ENCODE results near the gene MRAP.
"Not testable (repeated sequence)": the region's sequence is repeated elsewhere in the genome, so short reads cannot be mapped to it uniquely, and the experiment has no call there.

The MRAP gene

GRCh38 chr21:32298658-32299081, at the start of gene MRAP:
TSS of gene MRAP (plus strand) at chr21:32298855. CDS start at chr21:32298972, 117 bp downstream.
- intact Hi-C loops (cut with DNase I), result no loop called here
- peak in 1 of 42 donors; percentile 24 for DNase-seq

- intact Hi-C loops (cut with DNase I), result no loop called here
- no peak for DNase-seq
These were observed 49.0 kb upstream of the MRAP start for GRCh38 chr21:32249511-32250280.

DNA sequence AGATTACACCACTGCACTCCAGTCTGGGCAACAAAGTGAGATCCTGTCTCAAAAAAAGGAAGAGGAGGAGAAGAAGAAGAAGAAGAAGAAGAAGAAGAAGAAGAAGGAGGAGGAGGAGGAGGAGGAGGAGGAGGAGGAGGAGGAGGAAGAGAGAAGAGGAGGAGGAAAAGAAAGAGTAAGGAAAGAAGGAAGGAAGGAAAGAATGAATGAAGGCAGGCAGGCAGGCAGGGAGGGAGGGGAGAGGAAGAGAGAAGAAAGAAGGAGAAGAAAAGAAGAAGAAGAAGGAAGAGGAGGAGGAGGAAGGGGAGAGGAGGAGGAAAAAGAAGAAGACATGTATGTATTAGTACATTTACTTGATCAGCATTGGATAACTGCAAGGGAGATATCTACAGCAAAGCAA, 46.5 kb upstream of the MRAP start:
- intact Hi-C loops (cut with DNase I), result no loop called here

GRCh38 chr21:32253215-32253641, 45.4 kb upstream of the MRAP start:
- intact Hi-C loops (cut with DNase I), result no loop called here
- no peak for DNase-seq

More for the DNA sequence above, 46.5 kb upstream of the MRAP start:
- no peak for DNase-seq

DNA sequence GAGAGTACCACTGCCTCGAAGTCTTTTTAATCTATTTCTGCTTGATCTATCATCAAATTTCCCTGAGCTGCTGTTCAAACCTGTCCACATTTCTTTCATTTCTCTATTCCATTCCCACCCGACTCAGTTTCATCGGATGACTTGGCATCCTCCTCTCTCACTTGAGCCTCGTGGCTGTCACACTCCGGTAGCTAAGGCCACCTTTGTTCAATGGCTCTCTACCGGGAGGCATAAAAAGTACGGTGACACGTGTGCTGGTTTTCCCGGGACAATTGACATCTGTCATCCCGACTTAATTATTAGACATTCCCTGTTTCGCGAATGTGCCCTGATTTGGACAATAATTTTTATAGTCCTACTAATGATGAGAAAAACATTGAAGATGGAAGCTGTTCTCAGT, 42.4 kb upstream of the MRAP start:
- intact Hi-C loops (cut with DNase I), result loop anchor here (5.0 kb wide), 1 partner anchor 474 kb away; no protein-coding TSS in a partner anchor
- DNase-seq, result no peak

- intact Hi-C loops (cut with DNase I), result loop anchor here (5.0 kb wide), 1 partner anchor 475 kb away; no protein-coding TSS in a partner anchor
- DNase-seq, result peak; percentile 27 to 84 (median 63)
These were observed 41.6 kb upstream of the MRAP start for GRCh38 chr21:32256873-32257620.

GRCh38 chr21:32257962-32258785, 40.5 kb upstream of the MRAP start:
- peak; percentile 26 to 89 (median 72) for DNase-seq
- intact Hi-C loops (cut with DNase I), result loop anchor here (2.0 to 5.0 kb wide), 2 partner anchors 391 to 476 kb away; no protein-coding TSS in a partner anchor

DNA sequence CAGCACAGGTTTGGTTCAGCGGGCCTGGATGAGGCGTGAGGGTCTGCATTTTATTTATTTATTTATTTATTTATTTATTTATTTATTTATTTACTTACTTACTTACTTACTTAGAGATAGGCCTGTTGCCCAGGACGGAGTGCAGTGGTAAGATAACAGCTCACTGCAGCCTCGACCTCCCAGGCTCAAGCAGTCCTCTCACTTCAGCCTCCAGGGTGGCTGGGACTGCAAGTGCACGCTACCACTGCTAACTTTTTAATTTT, 39.9 kb upstream of the MRAP start:
- intact Hi-C loops (cut with DNase I), result loop anchor here (2.0 to 5.0 kb wide), 2 partner anchors 392 to 476 kb away; no protein-coding TSS in a partner anchor
- not testable (repeated sequence) for DNase-seq

DNA sequence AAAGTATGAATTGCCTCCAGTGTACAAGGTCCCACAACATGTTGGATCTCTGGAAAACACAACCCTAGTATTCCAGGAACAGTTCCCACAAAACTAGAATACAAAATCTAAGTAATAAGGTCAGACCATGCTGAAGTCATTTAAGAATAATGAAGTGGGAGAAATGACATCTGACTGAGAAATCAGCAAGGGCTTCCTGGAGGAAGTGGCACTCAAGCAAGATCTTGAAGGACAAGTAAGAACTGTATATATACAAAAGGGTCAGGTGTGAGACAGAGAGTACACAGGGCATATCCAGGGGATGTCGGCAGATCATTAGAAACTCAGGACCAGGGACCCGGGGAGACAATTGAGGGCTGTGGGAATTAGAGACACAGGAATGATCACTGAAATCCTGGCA, 38.5 kb upstream of the MRAP start:
- intact Hi-C loops (cut with DNase I), result no loop called here

DNA sequence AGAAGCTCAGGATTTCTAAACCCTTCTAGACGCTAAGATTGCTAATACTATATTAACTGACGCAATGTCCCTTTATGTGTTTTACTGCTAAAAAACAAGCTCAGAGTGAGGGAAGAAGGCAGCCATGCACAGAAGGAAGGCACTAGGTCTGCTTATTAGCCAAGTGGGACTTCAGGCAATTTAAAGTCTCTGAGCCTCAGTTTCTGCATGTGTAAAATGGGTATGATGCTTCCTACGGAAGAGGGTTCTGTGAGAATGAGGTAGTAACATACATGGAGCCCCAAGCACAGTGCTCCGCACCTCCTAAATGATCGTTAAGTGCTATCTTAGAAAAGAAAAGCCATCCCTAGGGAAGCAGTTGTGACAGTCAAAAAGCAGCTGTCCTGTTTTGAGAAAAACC, 36.7 kb upstream of the MRAP start:
- intact Hi-C loops (cut with DNase I), result no loop called here

More for the DNA sequence above, 38.5 kb upstream of the MRAP start:
- no peak for DNase-seq

DNA sequence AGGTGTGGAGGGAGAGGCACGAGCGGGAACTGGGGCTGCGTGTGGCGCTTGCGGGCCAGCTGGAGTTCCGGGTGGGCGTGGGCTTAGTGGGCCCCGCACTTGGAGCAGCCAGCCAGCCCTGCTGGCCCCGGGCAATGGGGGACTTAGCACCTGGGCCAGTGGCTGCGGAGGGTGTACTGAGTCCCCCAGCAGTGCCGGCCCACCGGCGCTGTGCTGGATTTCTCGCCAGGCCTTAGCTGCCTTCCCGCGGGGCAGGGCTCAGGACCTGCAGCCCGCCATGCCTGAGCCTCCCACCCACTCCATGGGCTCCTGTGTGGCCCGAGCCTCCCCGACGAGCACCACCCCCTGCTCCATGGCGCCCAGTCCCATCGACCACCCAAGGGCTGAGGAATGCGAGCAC, 33.3 kb upstream of the MRAP start:
- DNase-seq; intact Hi-C loops (cut with DNase I): not testable (repeated sequence)

More for the DNA sequence above, 36.7 kb upstream of the MRAP start:
- no peak for DNase-seq

- DNase-seq, result no peak
- intact Hi-C loops (cut with DNase I), result no loop called here
These were observed 27.9 kb upstream of the MRAP start for GRCh38 chr21:32270748-32271147.

- intact Hi-C loops (cut with DNase I), result no loop called here
- DNase-seq, result no peak
These were observed 22.0 kb upstream of the MRAP start for GRCh38 chr21:32276671-32277070.

- peak in 2 of 42 donors; percentile 8 to 41 for DNase-seq
- intact Hi-C loops (cut with DNase I), result no loop called here
These were observed 20.6 kb upstream of the MRAP start for GRCh38 chr21:32278103-32278502.

GRCh38 chr21:32278518-32279376, 19.9 kb upstream of the MRAP start, which contains the start of gene MIS18A:
TSS of gene MIS18A (minus strand) at chr21:32279049. CDS start at chr21:32279014, 35 bp downstream.
- intact Hi-C loops (cut with DNase I), result no loop called here
- peak; percentile 80 to 97 (median 91) for DNase-seq

DNA sequence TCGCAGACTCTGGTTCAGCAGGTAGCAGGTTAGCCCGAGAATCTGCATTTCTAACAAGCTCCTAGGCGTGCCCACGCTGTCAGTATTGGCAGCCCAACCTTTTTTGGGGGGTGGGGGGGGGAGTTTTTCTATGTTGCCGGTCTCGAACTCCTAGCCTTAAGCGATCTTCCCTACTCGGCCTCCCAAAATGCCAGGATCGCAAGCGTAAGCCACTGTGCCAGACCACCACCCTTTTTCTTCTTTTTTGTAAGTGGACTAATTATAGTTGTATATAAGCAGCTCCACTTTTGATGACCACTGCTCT, 19.3 kb upstream of the MRAP start:
- intact Hi-C loops (cut with DNase I), result no loop called here
- DNase-seq, result no peak

DNA sequence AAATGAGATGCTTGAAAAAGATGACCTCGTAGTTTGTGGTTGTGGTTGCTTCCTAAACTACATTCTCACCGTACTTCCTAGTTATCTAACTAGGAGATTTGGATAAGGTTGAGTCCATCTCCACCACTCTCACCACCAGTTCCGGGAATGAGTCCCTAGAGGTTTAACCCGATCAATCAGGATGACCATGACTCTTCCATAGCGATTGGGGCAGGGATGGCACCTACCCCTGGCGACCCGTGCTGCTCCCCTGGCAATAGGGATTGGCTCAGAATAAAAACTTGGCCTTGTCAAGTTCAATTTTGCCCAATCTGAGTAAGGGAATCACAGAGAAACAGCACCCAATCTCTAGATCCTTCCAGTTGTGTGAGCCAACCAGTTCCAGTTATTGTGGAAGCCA, 17.1 kb upstream of the MRAP start:
- peak in 1 of 42 donors; percentile 31 for DNase-seq
- intact Hi-C loops (cut with DNase I), result no loop called here

- intact Hi-C loops (cut with DNase I), result no loop called here
- peak in 1 of 42 donors; percentile 0 for DNase-seq
These were observed 15.7 kb upstream of the MRAP start for GRCh38 chr21:32282992-32283391.

All from head of caudate nucleus (tissue), 42 donors.